ENCODE data around the gene NCAM1. TPM values are rescaled to one million over a fixed set of nuclear protein-coding genes. Genes with fewer than 3 reads are reported as not detected.

Gene NCAM1
- total RNA-seq, 1 experiment from 2014 or later: not detected

DNA sequence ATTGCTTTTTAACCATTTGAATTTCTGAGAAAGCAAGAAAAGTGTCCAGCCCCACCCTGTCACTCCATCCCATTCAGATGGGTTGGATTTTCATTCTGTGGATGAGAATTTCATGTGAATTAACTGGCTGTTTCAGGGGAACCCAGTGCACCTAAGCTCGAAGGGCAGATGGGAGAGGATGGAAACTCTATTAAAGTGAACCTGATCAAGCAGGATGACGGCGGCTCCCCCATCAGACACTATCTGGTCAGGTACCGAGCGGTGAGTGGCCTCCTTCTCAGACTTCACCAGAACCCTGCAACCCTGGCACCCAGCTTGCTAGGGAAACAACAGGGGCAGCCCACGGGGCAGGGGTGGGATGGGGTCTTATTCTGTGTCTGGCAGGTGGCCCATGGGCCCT lies 294.5 kb downstream of the NCAM1 start:
- intact Hi-C loops (cut with micrococcal nuclease): no loop called here
- H3K79me2 ChIP-seq (ENCODE audit: low read length): no peaks in the 10 kb centered on the region
- H3K4me2 ChIP-seq (ENCODE audit: low read length): no peak overlapping the region
- H2AFZ ChIP-seq (ENCODE audit: low read length): no peak overlapping the region
- no TSS peak for BruUV-seq (replicated peaks)
- no peaks in the 10 kb centered on the region for H3K4me1 ChIP-seq (ENCODE audit: insufficient read depth, low read length)
- H3K27ac ChIP-seq (ENCODE audit: low read length): no peak overlapping the region
- no peaks in the 10 kb centered on the region for H3K9me3 ChIP-seq (ENCODE audit: low read length)
- ChIA-PET POLR2A (ENCODE audit: unreplicated experiment) (no interaction called here), CTCF (no interaction called here)
- ATAC-seq: no peak
- no peaks in the 10 kb centered on the region for H3F3A ChIP-seq (ENCODE audit: low read length, unreplicated experiment)
- DNase-seq: no peak
- no peaks in the 10 kb centered on the region for H4K20me1 ChIP-seq (ENCODE audit: low read length)
- H3K9ac ChIP-seq (ENCODE audit: low read length): no peak overlapping the region
- no peak overlapping the region for H3K4me3 ChIP-seq (ENCODE audit: low read length)
- H3K27me3 ChIP-seq (ENCODE audit: low read length): peaks cover 22% of the 10 kb centered on the region
- TF ChIP-seq, protein P1, sequence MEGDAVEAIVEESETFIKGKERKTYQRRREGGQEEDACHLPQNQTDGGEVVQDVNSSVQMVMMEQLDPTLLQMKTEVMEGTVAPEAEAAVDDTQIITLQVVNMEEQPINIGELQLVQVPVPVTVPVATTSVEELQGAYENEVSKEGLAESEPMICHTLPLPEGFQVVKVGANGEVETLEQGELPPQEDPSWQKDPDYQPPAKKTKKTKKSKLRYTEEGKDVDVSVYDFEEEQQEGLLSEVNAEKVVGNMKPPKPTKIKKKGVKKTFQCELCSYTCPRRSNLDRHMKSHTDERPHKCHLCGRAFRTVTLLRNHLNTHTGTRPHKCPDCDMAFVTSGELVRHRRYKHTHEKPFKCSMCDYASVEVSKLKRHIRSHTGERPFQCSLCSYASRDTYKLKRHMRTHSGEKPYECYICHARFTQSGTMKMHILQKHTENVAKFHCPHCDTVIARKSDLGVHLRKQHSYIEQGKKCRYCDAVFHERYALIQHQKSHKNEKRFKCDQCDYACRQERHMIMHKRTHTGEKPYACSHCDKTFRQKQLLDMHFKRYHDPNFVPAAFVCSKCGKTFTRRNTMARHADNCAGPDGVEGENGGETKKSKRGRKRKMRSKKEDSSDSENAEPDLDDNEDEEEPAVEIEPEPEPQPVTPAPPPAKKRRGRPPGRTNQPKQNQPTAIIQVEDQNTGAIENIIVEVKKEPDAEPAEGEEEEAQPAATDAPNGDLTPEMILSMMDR (conservative IDR thresholded peaks at IDR 0.05; ENCODE audit: low read depth, low read length): no peak
- no peak for TF ChIP-seq EZH2phosphoT487 (IDR thresholded peaks at IDR 0.05; ENCODE audit: borderline replicate concordance, low read length)
- TF ChIP-seq EZH2 (IDR thresholded peaks at IDR 0.05; ENCODE audit: low read length, unreplicated experiment): no peak
- no peaks in the 10 kb centered on the region for H3K36me3 ChIP-seq (ENCODE audit: low read depth, low read length)
- H3K9me2 ChIP-seq (replicated peaks; ENCODE audit: low read length): no peaks in the 10 kb centered on the region

DNA sequence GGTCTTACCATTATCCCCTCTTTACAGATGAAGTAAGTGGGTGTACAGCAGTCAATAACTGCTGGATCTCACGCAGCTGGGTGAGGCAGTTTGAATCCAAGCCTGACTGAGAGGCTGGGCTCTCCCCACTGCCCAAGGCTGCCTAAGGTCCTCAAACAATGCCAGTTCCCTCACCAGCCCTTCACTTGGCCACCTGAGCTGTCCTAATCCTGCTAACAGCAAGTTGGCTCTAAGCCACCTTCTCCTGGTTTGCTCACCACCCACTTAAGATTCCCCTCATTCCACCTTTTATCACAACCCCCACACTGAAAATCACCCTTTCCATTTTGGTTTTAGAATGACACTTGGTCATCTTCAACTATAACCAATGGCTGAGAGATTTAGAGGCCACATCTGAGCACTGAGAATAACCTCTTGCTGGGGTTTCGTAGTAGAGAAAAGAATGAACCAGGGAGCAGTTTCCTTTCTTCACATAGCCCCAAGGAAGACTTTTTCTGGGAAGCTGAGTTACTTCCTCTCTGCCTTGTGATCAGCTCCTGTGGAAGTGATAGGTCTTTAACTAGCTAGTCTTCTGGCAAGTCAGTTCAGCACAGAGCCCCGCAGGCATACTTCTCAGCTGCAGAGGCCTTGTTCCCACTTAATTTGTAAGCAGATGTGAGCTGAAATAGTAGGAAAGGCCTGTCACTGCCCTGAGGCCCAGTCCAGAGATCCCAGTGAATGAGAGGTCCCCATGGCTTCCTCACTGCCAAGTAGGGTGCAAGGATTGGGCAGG lies 295.4 kb downstream of the NCAM1 start:
- no peak for DNase-seq
- Histone ChIP-seq H3F3A (ENCODE audit: low read length, unreplicated experiment) (no peaks in the 10 kb centered on the region), H2AFZ (ENCODE audit: low read length) (no peak overlapping the region), H3K9ac (ENCODE audit: low read length) (no peak overlapping the region), H3K4me2 (ENCODE audit: low read length) (no peak overlapping the region), H3K4me3 (ENCODE audit: low read length) (no peak overlapping the region), H3K27me3 (ENCODE audit: low read length) (peaks cover 18% of the 10 kb centered on the region; the same call in 1 of the 2 replicates), H3K4me1 (ENCODE audit: insufficient read depth, low read length) (no peaks in the 10 kb centered on the region), H3K79me2 (ENCODE audit: low read length) (no peaks in the 10 kb centered on the region), H3K36me3 (ENCODE audit: low read depth, low read length) (no peaks in the 10 kb centered on the region), H3K9me2 (replicated peaks; ENCODE audit: low read length) (no peaks in the 10 kb centered on the region), H3K27ac (ENCODE audit: low read length) (no peak overlapping the region), H4K20me1 (ENCODE audit: low read length) (no peaks in the 10 kb centered on the region), H3K9me3 (ENCODE audit: low read length) (no peaks in the 10 kb centered on the region)
- POLR2A ChIA-PET (ENCODE audit: unreplicated experiment): no interaction called here
- TF ChIP-seq EZH2 (IDR thresholded peaks at IDR 0.05; ENCODE audit: low read length, unreplicated experiment) (no peak), EZH2phosphoT487 (IDR thresholded peaks at IDR 0.05; ENCODE audit: borderline replicate concordance, low read length) (no peak)
- TF ChIP-seq, protein P1 (conservative IDR thresholded peaks at IDR 0.05; ENCODE audit: low read depth, low read length): no peak
- CTCF ChIA-PET: interaction anchor here (0.6 kb wide), 1 partner anchor 645 kb away, joined by 7 read pairs; no protein-coding TSS in a partner anchor
- BruUV-seq (replicated peaks): no TSS peak
- intact Hi-C loops (cut with micrococcal nuclease): no loop called here
- ATAC-seq: no peak

DNA sequence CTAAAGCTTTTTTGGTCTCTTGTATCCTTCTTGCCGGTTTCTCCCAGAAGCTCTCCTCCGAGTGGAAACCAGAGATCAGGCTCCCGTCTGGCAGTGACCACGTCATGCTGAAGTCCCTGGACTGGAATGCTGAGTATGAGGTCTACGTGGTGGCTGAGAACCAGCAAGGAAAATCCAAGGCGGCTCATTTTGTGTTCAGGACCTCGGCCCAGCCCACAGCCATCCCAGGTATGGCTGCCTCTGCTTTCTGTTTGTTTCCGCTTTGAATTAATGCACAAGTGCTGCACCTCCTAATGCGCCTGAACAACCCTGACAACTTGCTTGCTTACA lies 298.8 kb downstream of the NCAM1 start:
- Histone ChIP-seq H3K79me2 (ENCODE audit: low read length) (no peaks in the 10 kb centered on the region), H3K27me3 (ENCODE audit: low read length) (peaks cover 8% of the 10 kb centered on the region; the same call in 1 of the 2 replicates), H2AFZ (ENCODE audit: low read length) (no peak overlapping the region), H3K4me3 (ENCODE audit: low read length) (no peak overlapping the region), H3K4me1 (ENCODE audit: insufficient read depth, low read length) (no peaks in the 10 kb centered on the region), H3K36me3 (ENCODE audit: low read depth, low read length) (no peaks in the 10 kb centered on the region), H3K9ac (ENCODE audit: low read length) (no peak overlapping the region), H4K20me1 (ENCODE audit: low read length) (no peaks in the 10 kb centered on the region), H3F3A (ENCODE audit: low read length, unreplicated experiment) (no peaks in the 10 kb centered on the region), H3K9me3 (ENCODE audit: low read length) (no peaks in the 10 kb centered on the region), H3K9me2 (replicated peaks; ENCODE audit: low read length) (no peaks in the 10 kb centered on the region), H3K4me2 (ENCODE audit: low read length) (no peak overlapping the region), H3K27ac (ENCODE audit: low read length) (no peak overlapping the region)
- no peak for DNase-seq
- CTCF ChIA-PET: no interaction called here
- POLR2A ChIA-PET (ENCODE audit: unreplicated experiment): no interaction called here
- BruUV-seq (replicated peaks): no TSS peak
- ATAC-seq: no peak
- TF ChIP-seq, protein P1 (conservative IDR thresholded peaks at IDR 0.05; ENCODE audit: low read depth, low read length): no peak
- no peak for TF ChIP-seq EZH2 (IDR thresholded peaks at IDR 0.05; ENCODE audit: low read length, unreplicated experiment)
- TF ChIP-seq EZH2phosphoT487 (IDR thresholded peaks at IDR 0.05; ENCODE audit: borderline replicate concordance, low read length): no peak
- intact Hi-C loops (cut with micrococcal nuclease): no loop called here

Measured in PC-3 (cell line).